IPS DF 4.7 (cell line): ENCODE data around the gene ZNF652.

Experiments
- DNase-seq: peaks from one replicate; pipeline ENCODE4 v3.0.0-alpha.2; 2013; ENCODE audit warnings: low spot score; ENCODE audit errors: extremely low read depth

ZNF652 gene

GRCh38 chr17:49359990-49360795 is 1.9 kb downstream of the ZNF652 start:
- DNase-seq: no peak

DNA sequence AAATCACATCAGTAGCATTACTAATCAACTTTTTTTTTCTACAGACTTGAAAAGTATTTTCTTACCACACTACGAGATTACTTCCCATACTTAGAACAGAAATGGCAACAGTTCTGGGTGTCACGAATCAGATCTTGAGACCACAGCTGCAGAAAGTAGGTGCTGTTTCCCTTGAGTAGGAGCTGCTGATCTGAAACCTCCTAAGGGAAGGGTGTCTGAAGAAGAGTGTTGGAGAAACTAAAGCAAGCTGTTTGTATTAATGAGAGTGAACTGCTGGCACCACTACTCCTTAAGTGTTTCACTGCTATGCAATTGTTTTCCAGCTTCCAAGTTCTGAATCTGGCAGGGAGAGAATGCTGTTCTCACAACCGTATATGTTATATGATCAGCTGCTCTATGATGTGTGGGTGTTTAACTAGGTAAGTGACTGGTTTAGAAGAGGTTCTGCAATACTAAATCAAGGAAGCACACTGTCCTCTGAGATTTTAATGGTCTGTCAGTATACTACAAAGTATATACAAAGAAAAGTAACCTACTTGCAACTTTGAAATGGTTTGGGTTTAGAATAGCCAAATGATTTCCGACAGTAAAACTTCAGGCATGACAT is 3.3 kb downstream of the ZNF652 start:
- DNase-seq: no peak

DNA sequence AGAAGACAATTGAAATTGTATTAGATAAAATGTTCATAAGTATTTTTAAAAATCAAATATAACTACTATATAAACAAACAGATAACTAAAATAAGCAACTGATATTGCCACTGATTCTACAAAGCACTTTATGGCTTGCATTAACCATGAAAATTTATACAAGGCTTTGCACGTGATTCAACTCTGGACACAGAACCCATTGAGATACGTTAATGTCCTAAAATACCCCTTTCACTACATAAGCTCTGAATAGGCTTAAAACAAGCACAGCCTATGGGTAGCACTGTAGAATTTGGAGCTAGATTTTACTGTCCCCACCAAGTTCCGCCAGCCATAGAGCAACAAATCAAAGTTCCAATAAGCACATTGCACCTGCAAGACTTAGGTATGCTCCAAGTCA is 4.5 kb downstream of the ZNF652 start:
- no peak for DNase-seq

DNA sequence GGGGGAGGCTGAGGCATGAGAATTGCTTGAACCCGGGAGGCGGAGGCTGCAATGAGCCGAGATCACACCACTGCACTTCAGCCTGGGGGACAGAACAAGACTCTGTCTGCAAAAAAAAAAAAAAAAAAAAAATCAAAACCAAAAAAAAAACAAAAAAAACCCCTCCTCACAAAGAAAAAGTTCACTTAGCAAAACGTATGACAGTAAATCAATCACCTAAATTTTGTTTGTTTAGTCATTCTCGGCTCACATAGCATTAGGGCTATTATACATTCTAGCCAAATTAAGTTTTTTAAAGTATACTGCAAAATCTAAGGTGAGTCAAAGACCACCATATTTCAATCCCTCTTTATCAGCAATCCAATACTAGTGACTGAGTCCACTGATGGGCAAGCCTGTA is 5.7 kb downstream of the ZNF652 start:
- DNase-seq: no peak

GRCh38 chr17:49353607-49354006 is 8.4 kb downstream of the ZNF652 start:
- DNase-seq: no peak

DNA sequence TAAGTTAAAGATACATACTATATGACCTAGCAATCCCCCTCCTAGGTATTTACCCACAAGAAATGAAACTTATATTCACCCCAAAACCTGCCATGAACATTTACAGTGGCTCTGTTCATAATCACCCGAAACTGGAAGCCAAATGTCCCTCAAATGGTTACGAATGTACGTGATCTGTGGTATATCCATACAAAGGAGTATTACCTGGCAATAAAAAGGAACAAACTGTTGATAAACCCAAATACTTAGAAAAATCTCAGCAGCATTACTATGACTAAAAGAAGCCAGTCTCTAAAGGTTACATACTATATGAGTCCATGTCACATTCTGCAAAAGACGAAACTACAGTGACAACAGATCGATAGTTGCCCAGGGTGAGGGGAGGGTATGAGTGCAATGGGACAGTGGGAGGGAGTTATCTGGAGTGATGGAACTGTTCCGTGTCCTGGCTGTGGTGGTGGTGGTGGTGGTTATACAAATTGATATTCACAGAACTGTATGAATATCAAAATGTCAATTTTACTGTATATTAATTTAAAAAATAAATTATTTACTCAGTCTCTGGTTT is 9.4 kb downstream of the ZNF652 start:
- no peak for DNase-seq

DNA sequence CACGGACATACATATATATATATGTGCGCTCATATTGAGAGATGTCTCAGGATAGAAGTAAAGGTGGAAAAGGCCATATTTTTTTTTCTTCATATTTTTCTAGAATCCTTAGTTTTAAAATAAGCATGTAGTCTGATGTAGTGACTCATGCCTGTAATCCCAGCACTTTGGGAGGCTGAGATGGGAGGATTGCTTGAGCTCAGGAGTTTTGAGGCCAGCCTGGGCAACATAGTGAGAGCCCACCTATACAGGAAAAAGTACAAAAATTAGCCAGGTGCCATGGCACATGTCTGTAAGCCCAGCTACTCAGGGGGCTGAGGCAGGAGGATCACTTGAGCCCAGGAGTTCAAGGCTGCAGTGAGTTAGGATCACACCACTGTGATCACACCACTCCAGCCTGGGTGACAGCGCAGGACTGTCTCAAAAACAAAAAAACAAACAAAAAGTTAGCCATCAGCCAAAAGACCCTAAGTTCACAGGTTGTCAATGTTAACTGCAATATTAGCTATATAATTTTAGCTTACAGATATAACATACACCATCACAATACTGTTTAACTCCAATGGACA is 10.4 kb downstream of the ZNF652 start:
- DNase-seq: no peak

GRCh38 chr17:49349541-49349940 is 12.5 kb downstream of the ZNF652 start:
- DNase-seq: no peak

- no peak for DNase-seq
Observed at GRCh38 chr17:49344914-49345313, 17.1 kb downstream of the ZNF652 start.

- no peak for DNase-seq
Observed at GRCh38 chr17:49343273-49343672, 18.8 kb downstream of the ZNF652 start.

- no peak for DNase-seq
Observed at GRCh38 chr17:49342575-49342936, 19.5 kb downstream of the ZNF652 start.

DNA sequence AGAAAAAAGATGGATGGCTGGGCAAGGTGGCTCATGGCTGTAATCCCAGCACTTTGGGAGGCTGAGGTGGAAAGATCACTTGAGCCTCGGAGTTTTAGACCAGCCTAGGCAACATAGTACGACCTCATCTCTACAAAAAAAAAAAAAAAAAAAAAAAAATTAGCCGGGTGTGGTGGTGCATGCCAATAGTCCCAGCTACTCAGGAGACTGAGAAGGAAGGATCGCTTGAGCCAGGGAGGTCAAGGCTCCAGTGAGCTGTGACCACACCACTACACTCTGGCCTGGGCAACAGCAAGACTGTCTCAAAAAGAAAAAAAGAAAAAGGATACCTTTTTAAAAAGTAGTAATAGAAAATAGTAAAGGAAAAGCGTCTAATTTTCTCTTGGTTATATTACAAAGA is 20.7 kb downstream of the ZNF652 start:
- DNase-seq: no peak

DNA sequence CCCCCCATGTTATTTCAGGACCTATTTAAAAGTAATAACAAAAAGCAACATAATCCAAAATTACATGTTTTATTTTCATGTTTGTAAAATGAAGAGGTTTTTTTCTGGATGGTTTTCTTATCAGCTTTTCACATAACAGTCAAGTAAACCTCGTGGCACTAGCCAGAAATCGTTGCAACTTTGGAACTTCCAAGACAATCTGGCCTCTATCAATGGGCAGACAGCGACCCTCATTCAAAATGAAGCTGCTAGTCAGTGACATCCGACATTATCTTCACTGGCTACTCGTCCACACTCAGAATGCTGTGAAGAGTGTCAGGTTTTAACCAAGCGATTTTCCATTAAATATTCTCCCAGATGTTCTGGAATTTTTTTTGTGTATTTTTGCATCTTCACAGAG is 22.7 kb downstream of the ZNF652 start:
- DNase-seq: no peak

DNA sequence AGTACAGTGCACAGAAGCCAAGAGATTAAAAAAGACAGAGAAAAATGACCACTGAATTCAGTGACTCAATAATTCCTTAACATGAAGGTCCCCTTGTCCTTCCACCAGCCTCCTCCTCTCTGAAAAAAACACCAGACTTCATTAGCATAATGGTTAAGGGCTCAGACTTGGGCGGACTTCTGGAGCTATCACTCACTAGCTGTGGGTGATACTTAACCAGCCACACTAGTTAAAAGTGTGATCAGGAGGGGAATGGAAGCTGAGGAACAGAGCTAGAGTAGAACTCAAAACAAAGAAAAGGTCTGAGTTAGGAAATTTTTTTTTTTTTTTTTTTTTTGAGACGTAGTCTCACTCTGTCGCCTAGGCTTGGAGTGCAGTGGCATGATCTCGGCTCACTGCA is 23.2 kb downstream of the ZNF652 start:
- no peak for DNase-seq

DNA sequence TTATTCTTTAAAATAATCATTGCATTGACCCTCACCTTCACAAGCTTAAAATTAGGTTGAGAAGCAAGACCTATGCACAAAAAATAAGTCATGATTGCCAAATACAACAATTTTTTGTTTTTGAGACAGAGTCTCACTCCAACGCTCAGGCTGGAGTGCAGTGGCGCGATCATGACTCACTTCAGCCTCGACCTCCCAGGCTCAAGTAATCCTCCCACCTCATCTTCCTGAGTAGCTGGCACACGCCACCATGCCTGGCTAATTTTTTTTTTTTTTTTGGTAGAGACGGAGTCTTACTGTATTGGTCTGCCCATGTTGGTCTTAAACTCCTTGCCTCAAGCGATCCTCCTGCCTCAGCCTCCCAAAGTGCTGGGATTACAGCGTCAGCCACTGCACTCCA is 24.2 kb downstream of the ZNF652 start:
- DNase-seq: no peak

GRCh38 chr17:49334744-49335512 is 27.1 kb downstream of the ZNF652 start:
- DNase-seq: no peak

DNA sequence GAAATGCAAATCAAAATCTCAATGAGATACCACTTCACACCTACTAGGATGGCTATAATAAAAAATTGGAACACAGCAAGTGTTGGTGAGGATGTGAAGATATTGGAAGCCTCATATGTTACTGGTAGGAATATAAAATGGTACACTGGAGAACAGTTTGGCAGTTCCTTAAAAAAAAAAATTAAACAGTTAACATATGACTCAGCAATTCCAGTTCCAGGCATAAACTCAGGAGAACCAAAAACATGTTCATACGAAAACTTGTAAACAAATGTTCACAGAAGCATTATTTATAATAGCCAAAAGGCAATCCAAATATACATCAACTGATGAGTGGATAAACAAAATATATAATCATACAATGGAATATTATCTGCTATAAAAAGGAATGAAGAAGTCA is 28.2 kb downstream of the ZNF652 start:
- no peak for DNase-seq

- DNase-seq: no peak
Observed at GRCh38 chr17:49327835-49328784, 33.9 kb downstream of the ZNF652 start.

- no peak for DNase-seq
Observed at GRCh38 chr17:49325980-49326379, 36.1 kb downstream of the ZNF652 start.

- no peak for DNase-seq
Observed at GRCh38 chr17:49318435-49318965, 43.5 kb downstream of the ZNF652 start.
